Measurements from ENCODE around the gene CFAP46. TPM values are rescaled to one million over a fixed set of nuclear protein-coding genes. Genes with fewer than 3 reads are reported as not detected.

CFAP46 gene
- total RNA-seq, 1 donor: 0.09 TPM

DNA sequence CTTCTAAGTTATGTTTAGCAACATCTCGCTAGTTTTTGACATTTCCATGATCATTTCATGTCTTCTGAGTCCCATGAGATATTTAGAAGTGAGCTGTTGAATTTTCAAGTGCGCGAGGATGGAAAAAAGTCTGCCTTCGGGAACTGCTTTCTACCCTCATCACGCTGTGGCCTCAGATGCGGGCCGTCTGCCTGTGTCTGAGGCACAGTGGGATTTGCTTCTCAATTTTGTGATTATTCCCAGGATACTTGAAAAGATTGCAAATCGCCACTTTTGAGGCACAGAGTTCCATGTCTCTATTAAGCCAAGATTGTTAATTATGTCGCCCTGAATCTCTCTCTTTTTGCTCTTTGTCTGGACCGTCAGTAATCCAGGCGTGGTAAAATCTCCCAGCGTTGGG lies 125.7 kb downstream of the CFAP46 start:
- no peak overlapping the region for H3K4me3 ChIP-seq (ENCODE audit: low read depth, low read length)
- TF ChIP-seq, protein P1, sequence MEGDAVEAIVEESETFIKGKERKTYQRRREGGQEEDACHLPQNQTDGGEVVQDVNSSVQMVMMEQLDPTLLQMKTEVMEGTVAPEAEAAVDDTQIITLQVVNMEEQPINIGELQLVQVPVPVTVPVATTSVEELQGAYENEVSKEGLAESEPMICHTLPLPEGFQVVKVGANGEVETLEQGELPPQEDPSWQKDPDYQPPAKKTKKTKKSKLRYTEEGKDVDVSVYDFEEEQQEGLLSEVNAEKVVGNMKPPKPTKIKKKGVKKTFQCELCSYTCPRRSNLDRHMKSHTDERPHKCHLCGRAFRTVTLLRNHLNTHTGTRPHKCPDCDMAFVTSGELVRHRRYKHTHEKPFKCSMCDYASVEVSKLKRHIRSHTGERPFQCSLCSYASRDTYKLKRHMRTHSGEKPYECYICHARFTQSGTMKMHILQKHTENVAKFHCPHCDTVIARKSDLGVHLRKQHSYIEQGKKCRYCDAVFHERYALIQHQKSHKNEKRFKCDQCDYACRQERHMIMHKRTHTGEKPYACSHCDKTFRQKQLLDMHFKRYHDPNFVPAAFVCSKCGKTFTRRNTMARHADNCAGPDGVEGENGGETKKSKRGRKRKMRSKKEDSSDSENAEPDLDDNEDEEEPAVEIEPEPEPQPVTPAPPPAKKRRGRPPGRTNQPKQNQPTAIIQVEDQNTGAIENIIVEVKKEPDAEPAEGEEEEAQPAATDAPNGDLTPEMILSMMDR (IDR thresholded peaks at IDR 0.05; ENCODE audit: insufficient read depth, low read length): no peak
- no peak for DNase-seq (ENCODE audit: low read depth)

DNA sequence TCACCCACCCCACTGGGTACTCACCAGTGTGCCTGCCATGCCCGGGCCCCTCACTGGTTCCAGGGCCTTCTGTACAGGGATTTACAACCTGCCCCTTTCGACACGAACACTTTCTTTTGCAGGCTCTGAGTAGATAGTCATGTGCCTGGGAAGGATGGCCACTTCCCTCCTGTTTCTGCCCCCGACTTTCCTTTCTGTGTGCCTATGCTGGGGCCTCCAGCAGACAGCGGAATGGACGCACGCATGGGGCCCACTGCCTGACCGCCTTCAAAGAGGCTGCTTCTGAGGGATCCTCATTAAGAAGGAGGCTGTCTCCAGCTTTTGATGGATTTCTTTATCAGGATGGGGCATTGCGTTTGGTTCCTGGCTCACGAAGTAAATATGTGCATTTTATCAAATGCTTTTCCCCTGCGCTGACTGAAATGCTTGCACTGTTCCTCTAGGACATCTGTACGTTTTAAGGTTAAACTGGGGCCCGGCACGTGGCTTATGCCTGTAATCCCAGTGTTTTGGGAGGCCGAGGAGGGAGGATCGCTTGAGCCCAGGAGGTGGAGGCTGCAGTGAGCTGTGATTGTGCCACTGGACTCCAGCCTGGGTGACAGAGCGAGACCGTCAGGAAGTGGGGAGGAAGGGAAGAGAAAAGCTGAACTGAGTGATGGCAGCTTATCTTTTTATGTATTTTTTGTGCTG lies 127.1 kb downstream of the CFAP46 start:
- TF ChIP-seq, protein P1 (IDR thresholded peaks at IDR 0.05; ENCODE audit: insufficient read depth, low read length): no peak
- no peak overlapping the region for H3K4me3 ChIP-seq (ENCODE audit: low read depth, low read length)
- DNase-seq (ENCODE audit: low read depth): no peak

DNA sequence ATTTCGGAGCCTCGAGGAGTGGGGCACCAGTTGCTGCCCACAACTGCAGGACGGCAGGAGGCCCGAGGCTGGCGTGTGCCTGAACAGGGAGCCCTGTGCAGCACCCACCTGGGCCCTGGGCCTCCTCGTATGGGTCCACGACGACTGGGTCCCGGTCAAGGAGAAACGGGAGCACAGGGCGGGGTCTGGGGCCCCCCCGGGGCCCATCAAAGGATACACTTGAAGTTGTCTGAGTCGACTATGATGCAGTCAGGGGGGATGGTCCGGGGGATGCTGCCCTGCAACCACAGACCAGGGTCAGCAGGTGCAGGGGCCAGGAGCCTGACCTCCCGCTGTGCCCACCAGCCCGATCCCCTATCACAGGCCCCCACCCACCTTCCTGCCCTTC lies 127.9 kb downstream of the CFAP46 start:
- DNase-seq (ENCODE audit: low read depth): no peak
- TF ChIP-seq, protein P1 (IDR thresholded peaks at IDR 0.05; ENCODE audit: insufficient read depth, low read length): no peak
- H3K4me3 ChIP-seq (ENCODE audit: low read depth, low read length): no peak overlapping the region

DNA sequence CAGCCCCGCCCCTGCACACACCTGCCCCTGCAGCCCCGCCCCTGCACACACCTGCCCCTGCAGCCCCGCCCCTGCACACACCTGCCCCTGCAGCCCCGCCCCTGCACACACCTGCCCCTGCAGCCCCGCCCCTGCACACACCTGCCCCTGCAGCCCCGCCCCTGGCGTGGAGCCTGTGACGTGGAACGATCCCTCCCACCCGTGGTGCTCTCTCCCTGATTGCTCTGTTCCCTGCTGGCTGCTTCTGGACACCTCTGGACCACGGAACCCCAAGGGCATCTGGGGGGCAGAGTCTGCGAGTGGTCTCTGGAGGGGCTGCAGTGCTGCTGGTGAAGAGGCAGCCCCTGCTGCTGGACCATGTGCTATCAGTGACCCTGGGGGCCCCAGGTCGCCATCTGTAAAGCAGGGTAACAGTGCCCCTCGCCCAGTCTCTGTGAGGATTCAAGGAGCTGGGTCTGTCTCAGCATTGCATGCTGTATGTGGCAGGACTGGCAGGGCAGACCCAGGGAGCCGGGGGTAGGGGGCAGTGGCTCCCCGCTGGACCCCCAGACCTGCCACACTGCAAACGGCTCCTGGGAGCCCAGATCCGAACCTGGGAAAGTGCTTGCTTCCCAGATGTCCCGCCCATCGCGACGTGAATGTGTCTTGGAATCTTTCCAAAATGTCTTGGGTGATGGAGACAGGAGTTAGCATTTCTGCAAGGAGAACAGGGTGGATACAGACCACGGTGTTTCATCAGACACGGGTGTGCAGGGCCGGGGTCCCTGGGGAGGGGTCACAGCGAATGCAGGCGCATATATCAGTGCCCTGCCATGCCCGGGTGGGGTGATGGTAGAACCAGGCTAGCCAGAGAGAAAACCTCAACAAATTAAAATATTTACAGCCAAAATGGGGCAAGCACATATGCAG lies 128.6 kb downstream of the CFAP46 start:
- TF ChIP-seq, protein P1 (IDR thresholded peaks at IDR 0.05; ENCODE audit: insufficient read depth, low read length): no peak
- DNase-seq (ENCODE audit: low read depth): no peak
- H3K4me3 ChIP-seq (ENCODE audit: low read depth, low read length): no peak overlapping the region

DNA sequence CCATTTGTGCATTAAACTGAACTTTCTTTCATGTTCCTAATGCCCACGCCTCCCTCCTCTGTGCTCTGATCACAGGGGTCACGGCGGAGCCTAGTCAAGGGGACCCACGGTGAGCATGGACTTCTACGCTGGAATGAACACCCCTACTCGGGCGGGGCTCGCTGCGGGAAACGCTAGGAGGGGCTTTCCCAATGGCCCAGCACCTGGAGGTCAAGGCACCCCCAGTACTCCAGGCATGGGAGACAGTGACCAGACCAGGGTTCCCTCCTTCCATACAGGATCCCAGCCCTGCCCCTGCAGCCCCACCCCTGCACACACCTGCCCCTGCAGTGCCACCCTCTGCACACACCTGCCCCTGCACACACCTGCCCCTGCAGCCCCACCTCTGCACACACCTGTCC lies 129.4 kb downstream of the CFAP46 start:
- TF ChIP-seq, protein P1 (IDR thresholded peaks at IDR 0.05; ENCODE audit: insufficient read depth, low read length): no peak
- H3K4me3 ChIP-seq (ENCODE audit: low read depth, low read length): no peak overlapping the region
- DNase-seq (ENCODE audit: low read depth): no peak

DNA sequence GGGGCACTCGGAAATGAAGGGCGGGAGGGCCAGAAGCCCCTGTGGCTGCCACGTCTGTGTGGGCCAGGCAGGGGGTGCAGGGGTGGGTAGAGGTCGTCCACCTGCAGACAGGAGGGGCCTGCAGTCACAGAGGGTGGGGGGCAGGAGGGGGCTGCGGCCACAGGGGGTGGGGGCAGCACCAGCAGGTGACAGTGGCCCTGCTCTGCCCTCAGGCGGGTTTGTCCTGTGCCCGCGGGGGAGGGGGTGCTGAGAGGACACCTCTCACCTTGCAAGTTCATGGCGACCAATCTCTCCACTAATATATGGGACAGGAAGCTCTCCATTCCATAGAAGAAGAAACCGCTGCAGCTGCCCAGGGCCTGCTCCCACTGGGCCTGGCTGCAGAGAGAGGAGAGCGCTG lies 129.8 kb downstream of the CFAP46 start:
- TF ChIP-seq, protein P1 (IDR thresholded peaks at IDR 0.05; ENCODE audit: insufficient read depth, low read length): no peak
- no peak for DNase-seq (ENCODE audit: low read depth)
- H3K4me3 ChIP-seq (ENCODE audit: low read depth, low read length): no peak overlapping the region

Data from fibroblast of the aortic adventitia (primary cell).